Measurements from ENCODE around the gene SHISAL1. TPM values are rescaled to one million over a fixed set of nuclear protein-coding genes. Genes with fewer than 3 reads are reported as not detected.

SHISAL1 gene
- polyA plus RNA-seq, 1 donor (not counting 4 experiments of a cell fraction or from before 2014, with no cell fraction given) = 0.24 TPM

DNA sequence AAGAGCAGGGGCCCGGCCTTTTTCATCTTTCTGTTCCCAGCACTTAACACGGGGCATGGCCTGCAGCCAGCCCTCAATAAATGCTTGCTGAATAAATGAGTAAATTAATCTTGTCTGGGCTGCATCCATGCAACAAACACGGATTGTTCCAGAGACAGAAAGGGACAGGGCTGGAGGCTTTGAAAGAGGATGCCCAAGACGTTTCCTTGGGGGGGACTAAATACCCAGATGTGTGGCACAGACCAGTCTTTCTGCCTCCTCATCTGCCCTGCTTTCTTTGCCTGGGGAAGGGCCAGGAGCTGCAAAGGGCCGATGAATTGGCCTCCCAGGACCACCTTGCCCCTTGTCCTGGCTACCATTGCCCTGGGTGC is 40.4 kb downstream of the SHISAL1 start:
- no peaks in the 10 kb centered on the region for H4K20me1 ChIP-seq (ENCODE audit: control insufficient read depth, extremely low read depth, insufficient read depth, low read length)
- H3K9me3 ChIP-seq (ENCODE audit: control insufficient read depth, low read depth, low read length) = no peaks in the 10 kb centered on the region
- no peak overlapping the region for H3K9ac ChIP-seq (ENCODE audit: control insufficient read depth, extremely low read depth, insufficient read depth, low read length)
- no peaks in the 10 kb centered on the region for H3K9me1 ChIP-seq (ENCODE audit: control insufficient read depth, extremely low read depth, insufficient read depth, low read length)
- FAIRE-seq (no peak), DNase-seq (ENCODE audit: low read depth, low spot score) (no peak)
- no peak overlapping the region for H3K27ac ChIP-seq (ENCODE audit: control insufficient read depth, insufficient read depth, low read length)
- H3K27me3 ChIP-seq (ENCODE audit: control insufficient read depth, extremely low read depth, insufficient read depth, low read length) = peaks cover 20% of the 10 kb centered on the region
- TF ChIP-seq CTCF (optimal IDR thresholded peaks at IDR 0.05 in 1 of 3, IDR thresholded peaks at IDR 0.05 in 1 of 3, conservative IDR thresholded peaks at IDR 0.05 in 1 of 3; ENCODE audit: extremely low read depth in 1 of 3, insufficient read depth in 2 of 3, low read length in 3 of 3) (no peak), EZH2 (IDR thresholded peaks at IDR 0.05; ENCODE audit: low read length) (no peak)
- H3K4me2 ChIP-seq (ENCODE audit: control insufficient read depth, extremely low read depth, insufficient read depth, low read depth, low read length) = no peak overlapping the region
- H3K4me3 ChIP-seq (ENCODE audit: control insufficient read depth in 2 of 3, extremely low read depth in 1 of 3, insufficient read depth in 2 of 3, low read depth in 1 of 3, low read length in 3 of 3) = no peak overlapping the region
- dilution Hi-C loops (cut with MboI; ENCODE audit: extremely low pct_ligation_motif_present, low sequenced_read_pairs) = no loop called here
- H3K36me3 ChIP-seq (ENCODE audit: control insufficient read depth in 2 of 2, extremely low read depth in 1 of 2, insufficient read depth in 2 of 2, low read length in 2 of 2) = no peaks in the 10 kb centered on the region
- no peaks in the 10 kb centered on the region for H3K79me2 ChIP-seq (ENCODE audit: control insufficient read depth, insufficient read depth, low read length)
- H2AFZ ChIP-seq (ENCODE audit: control insufficient read depth, low read length) = no peak overlapping the region
- H3K4me1 ChIP-seq (ENCODE audit: control insufficient read depth, extremely low read depth, insufficient read depth, low read length) = no peaks in the 10 kb centered on the region

DNA sequence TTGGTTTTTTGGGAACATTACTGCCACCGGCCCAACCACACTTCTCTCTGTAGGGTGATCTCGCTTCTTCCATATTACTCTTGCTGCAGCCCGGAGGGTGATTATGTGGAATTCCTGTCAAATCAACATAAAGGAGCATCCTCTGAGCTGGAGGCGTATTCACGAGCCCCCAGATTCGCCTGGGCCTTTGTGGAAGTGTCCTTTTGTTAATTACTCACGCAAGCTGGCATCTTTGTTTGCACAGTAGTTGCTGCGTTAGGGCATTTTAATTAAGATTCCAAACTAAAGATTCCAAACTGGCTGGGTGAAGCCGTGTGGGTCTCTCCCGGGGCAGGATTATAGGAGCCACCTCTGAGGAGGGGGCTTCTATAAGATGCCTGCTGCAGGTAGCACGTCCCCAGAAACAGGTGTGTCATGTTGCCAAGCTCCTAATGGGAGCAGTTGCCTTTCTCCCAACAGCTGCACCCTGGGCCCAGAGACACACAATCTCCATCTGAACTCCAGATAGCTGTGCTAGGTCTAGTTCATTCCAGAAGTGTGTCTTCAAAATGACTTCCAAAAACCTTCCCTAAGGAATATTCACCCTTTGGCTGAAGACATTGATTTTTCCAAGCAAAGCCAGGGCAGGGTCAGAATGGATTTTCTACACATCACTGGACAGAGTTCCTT is 40.9 kb downstream of the SHISAL1 start:
- Histone ChIP-seq H3K9me3 (ENCODE audit: control insufficient read depth, low read depth, low read length) (no peaks in the 10 kb centered on the region), H2AFZ (ENCODE audit: control insufficient read depth, low read length) (no peak overlapping the region), H3K9me1 (ENCODE audit: control insufficient read depth, extremely low read depth, insufficient read depth, low read length) (no peaks in the 10 kb centered on the region), H3K27me3 (ENCODE audit: control insufficient read depth, extremely low read depth, insufficient read depth, low read length) (peaks cover 25% of the 10 kb centered on the region), H4K20me1 (ENCODE audit: control insufficient read depth, extremely low read depth, insufficient read depth, low read length) (no peaks in the 10 kb centered on the region), H3K36me3 (ENCODE audit: control insufficient read depth in 2 of 2, extremely low read depth in 1 of 2, insufficient read depth in 2 of 2, low read length in 2 of 2) (no peaks in the 10 kb centered on the region), H3K4me3 (ENCODE audit: control insufficient read depth in 2 of 3, extremely low read depth in 1 of 3, insufficient read depth in 2 of 3, low read depth in 1 of 3, low read length in 3 of 3) (no peak overlapping the region), H3K79me2 (ENCODE audit: control insufficient read depth, insufficient read depth, low read length) (no peaks in the 10 kb centered on the region), H3K4me1 (ENCODE audit: control insufficient read depth, extremely low read depth, insufficient read depth, low read length) (no peaks in the 10 kb centered on the region), H3K9ac (ENCODE audit: control insufficient read depth, extremely low read depth, insufficient read depth, low read length) (no peak overlapping the region), H3K4me2 (ENCODE audit: control insufficient read depth, extremely low read depth, insufficient read depth, low read depth, low read length) (no peak overlapping the region), H3K27ac (ENCODE audit: control insufficient read depth, insufficient read depth, low read length) (no peak overlapping the region)
- dilution Hi-C loops (cut with MboI; ENCODE audit: extremely low pct_ligation_motif_present, low sequenced_read_pairs) = no loop called here
- DNase-seq (ENCODE audit: low read depth, low spot score) = no peak
- FAIRE-seq = no peak
- TF ChIP-seq CTCF (optimal IDR thresholded peaks at IDR 0.05 in 1 of 3, IDR thresholded peaks at IDR 0.05 in 1 of 3, conservative IDR thresholded peaks at IDR 0.05 in 1 of 3; ENCODE audit: extremely low read depth in 1 of 3, insufficient read depth in 2 of 3, low read length in 3 of 3) = no peak
- TF ChIP-seq EZH2 (IDR thresholded peaks at IDR 0.05; ENCODE audit: low read length) = no peak
